ENCODE results near the gene SUV39H2.
"Not testable (repeated sequence)": the region's sequence is repeated elsewhere in the genome, so short reads cannot be mapped to it uniquely, and the experiment has no call there.

SUV39H2 gene, protein sequence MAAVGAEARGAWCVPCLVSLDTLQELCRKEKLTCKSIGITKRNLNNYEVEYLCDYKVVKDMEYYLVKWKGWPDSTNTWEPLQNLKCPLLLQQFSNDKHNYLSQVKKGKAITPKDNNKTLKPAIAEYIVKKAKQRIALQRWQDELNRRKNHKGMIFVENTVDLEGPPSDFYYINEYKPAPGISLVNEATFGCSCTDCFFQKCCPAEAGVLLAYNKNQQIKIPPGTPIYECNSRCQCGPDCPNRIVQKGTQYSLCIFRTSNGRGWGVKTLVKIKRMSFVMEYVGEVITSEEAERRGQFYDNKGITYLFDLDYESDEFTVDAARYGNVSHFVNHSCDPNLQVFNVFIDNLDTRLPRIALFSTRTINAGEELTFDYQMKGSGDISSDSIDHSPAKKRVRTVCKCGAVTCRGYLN

GRCh38 chr10:14878266-14879123 is at the start of gene SUV39H2:
SUV39H2 (plus strand) TSS chr10:14878866; CDS start chr10:14878889, 23 bp downstream.
- DNase-seq, result peak; percentile 84

DNA sequence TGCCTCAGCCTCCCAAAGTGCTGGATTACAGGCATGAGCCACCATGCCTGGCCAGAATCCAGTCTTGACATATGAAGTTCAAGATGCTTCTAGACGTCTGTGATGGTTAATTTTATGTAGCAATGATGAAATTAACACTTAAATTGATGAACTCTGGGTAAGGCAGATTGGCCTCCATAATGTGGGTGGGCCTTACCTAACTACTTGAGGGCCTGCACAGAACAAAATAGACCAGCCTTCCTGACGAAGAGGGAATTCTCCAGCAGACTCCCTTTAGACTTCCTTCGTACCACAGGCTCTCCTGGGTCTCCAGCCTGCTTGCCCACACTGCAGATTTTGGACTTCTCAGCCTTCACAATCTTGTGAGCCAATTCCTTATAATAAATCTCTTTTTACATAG is 45.6 kb upstream of the SUV39H2 start:
- no peak for DNase-seq

GRCh38 chr10:14836208-14836607 is 42.5 kb upstream of the SUV39H2 start:
- DNase-seq, result no peak

DNA sequence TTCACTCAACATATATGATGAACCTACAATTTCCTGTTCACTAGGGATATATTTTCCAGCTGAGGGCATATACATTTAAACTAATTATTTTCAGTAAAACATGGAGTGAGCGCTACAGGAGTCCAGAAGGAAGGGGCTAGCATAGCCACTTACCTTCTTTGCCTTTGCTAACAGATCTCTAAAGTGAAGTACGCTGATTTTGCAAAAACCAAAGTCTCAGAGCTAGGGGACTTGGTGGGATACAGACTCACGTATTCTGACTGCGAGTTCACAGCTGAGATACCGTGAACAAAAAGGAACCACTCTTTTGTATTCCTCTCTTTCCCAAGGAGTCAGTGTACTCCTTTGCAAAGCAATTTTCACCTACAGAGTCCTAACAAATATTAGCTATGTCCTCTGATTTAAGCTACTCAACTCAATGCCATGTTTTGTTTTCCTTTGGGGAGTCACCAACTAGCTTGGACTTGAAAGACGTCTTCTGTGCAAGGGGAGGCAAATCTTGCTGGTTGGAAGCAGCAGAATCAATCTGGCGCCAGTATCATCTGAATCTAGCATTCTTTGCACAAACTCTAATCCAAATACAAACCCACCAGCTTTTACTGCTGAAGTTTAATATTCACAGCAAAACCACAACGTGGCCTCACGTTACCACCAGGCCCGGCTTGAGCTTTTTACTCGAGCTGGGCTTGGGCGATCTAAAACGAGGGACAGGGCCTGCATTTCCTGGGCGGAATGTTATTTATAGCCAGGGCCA is 41.5 kb upstream of the SUV39H2 start:
- DNase-seq, result no peak

DNA sequence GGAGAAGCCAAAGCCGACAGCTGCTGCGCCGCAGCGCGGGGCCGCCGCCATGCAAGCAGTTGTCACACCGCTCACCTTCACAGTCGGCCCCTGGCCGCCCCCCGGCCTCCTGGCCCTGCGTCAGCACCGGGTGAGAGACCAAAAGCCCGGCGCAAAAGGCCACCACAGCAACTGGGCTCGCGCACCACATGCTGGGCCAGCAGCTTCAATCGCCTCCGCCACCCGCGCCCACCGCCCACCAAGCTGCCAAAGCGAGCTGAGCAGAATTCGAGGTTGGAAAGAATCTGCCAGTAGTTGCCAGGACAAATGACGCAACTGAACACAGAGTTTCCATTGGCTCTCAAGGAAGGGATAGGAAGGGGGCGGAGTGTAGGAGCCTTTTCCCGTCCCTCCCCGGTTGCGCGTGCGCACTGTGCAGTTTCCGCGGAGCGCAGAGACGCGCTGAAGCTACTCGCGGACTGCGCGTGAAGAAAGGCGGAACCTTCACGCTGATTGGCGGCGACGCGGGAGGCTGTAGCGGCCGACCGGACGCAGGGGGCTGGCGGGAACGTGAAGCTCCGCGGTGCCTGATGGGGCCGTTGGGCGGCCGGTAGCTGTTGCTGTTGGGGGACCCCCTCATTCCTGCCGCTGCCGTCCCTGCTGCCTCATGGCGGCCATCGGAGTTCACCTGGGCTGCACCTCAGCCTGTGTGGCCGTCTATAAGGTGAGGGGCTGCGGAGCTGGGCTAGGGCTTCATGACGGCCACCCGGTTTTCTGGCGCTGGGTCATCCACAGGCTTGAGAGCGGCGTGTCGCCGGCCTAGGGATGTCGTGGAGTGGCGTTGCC is 40.7 kb upstream of the SUV39H2 start, which contains the start of the genes CDNF, HSPA14 and MSANTD7:
Gene CDNF, minus strand, starts transcription at position 281 of the 825 bp plus-strand sequence. Its CDS starts 91 bp downstream, at position 190.
Gene HSPA14, plus strand, starts transcription at position 550 of the 825 bp plus-strand sequence. Its CDS starts 97 bp downstream, at position 647.
Gene MSANTD7, plus strand, starts transcription at position 550 of the 825 bp plus-strand sequence. CDS start 3,979 bp downstream, outside the sequence.
- DNase-seq, result peak; percentile 96

GRCh38 chr10:14838582-14839304 is 39.9 kb upstream of the SUV39H2 start:
- DNase-seq, result no peak

DNA sequence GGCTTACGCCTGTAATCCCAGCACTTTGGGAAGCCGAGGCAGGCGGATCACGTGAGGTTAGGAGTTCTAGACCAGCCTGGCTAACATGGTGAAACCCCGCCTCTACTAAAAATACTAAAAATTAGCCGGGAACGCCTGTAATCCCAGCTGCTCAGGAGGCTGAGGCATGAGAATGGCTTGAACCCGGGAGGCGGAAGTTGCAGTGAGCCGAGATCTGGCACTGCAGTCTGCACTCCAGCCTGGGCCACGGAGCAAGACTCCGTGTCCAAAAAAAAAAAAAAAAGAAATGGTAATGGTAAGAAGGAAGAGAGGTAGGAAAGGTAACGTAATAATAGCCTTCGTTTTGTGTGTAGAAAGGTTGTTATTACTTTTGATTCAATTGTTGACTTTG is 39.4 kb upstream of the SUV39H2 start:
- DNase-seq, result no peak

- no peak for DNase-seq
These were observed 38.5 kb upstream of the SUV39H2 start for GRCh38 chr10:14840178-14840577.

- DNase-seq, result no peak
These were observed 35.2 kb upstream of the SUV39H2 start for GRCh38 chr10:14843327-14843988.

GRCh38 chr10:14844948-14845347 is 33.7 kb upstream of the SUV39H2 start:
- DNase-seq, result no peak

DNA sequence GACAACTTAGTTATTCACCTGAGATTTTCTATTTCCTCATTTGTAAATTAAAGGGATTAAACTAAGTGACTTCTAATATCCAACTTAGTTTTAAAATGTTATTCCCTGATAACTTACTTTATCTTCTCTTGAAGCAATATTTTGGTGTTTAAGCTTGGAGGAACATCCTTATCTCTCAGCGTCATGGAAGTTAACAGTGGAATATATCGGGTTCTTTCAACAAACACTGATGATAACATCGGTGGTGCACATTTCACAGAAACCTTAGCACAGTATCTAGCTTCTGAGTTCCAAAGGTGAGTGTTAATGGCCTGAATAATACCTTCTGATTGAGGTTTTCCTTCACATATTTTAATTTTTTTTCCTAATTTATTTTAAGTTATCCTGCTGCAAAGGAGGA is 26.4 kb upstream of the SUV39H2 start:
- DNase-seq, result no peak

DNA sequence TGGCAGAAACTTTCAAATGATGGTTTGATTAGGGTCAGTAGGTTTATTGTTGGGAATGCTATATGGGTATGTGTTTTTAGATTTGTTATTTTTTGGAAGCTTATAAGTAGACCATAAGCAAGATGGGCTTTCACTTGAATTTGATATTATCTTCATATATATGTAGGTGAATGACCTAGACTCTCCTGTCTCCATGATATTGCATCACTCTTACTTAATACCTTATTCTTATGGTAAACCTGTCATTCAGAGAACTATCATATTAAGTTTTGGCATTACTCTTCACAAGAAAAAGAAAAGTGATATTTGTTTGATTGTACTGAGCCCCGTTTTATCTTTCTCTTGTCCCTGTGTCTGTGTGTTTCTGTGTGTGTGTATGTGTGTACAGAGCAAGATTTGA is 23.2 kb upstream of the SUV39H2 start:
- DNase-seq, result no peak

DNA sequence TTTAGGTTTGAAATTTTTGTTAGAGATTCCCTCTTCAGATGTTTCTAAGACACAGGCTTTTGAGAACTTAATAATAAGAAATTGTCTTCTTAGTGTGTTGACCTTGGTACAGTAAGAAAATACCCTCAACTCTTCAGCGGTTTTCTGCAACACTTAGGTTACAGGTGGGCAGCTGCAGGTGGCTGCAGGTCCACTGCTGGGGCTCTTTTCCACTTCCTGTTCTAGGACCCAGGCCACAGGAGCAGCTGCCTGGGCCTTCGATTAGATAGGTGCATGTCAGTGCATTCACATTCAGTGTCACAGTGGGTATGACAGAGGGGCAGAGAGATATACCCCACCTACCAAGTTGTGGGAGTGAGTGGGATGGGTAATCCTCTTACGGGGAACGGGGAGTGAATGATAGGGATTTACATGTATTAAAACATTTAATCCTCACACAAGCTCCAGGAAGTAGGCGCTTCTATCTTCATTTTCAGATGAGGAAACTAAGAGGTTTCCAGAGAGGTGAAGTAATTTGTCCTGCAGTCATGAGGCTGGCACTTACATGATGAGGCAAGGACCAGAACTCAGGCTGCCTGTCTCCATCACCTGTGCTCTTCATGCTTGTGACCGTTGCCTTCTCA is 20.2 kb upstream of the SUV39H2 start:
- DNase-seq, result no peak

DNA sequence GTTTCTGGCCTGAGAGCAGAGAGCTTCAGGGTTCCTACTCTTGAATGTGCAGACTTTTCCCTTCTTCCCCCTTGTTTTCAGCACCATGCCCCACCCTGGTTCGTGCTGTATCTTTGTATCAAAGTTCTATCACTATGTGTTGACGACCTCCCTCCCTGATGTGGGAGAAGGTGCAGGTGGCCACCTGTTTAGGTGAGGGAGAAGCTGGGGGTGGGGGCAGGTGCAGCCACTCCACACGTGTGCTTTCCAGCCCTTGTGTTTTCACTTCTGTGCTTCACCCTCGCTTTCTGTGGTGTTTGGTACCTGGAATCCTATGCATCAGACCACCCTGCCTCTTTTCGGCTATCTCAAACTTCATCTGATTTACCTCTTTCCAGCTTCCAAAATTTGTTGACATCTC is 19.6 kb upstream of the SUV39H2 start:
- DNase-seq, result no peak

- no peak for DNase-seq
These were observed 18.9 kb upstream of the SUV39H2 start for GRCh38 chr10:14859775-14860174.

DNA sequence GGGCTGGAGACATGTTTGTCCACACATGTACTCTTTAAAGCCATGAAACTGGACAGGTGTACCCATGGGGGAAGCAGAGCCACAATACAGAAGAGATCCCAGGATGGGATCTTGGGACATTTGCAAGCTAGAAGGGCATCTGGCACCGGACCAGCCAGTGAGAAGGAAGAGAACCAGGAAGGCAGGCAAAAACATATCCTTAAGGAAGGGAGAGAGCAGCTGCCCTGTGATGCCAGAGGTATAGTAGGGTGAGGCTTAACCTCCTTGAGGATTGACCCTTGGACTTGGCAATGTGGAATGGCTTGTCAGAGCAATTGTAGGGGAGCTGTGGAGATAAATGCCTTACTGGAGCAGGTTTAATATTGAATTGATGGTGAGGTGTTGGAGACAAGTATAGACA is 17.9 kb upstream of the SUV39H2 start:
- no peak for DNase-seq

DNA sequence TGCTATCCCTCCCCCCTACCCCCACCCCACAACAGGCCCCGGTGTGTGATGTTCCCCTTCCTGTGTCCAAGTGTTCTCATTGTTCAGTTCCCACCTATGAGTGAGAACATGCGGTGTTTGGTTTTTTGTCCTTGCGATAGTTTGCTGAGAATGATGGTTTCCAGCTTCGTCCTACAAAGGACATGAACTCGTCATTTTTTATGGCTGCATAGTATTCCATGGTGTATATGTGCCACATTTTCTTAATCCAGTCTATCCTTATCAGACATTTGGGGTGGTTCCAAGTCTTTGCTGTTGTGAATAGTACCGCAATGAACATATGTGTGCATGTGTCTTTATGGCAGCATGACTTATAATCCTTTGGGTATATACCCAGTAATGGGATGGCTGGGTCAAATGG is 14.2 kb upstream of the SUV39H2 start:
- DNase-seq, result not testable (repeated sequence)

- not testable (repeated sequence) for DNase-seq
These were observed 13.8 kb upstream of the SUV39H2 start for GRCh38 chr10:14864871-14865270.

DNA sequence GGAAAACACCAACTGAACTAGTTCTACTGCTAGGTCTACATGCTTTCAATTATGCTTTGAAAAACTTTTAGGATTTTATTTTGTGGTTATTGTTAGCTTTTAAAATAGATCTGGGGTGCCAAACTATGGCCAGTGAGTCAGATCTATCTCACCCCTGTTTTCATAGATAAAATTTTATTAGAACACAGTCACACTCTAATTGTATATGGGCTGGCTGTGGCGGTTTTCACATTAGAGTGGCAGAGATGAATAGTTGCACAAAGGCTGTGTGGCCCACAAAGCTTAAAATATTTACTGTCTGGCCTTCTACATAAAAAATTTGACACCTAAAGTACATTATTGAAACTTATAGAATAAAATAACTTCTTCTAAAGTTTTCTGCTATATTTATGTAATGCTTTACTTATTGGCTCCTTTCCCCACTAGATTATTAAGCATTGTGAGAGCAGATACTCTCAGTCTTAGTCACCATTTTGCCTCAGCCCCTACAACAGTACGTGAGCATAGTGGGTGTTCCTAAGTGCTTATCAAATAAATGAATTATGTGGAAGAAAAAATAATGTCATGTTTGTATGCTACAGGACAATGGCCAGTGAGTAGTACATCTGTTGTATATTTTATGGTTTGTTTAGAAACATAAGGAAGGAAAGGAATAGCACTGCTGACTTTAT is 5.4 kb upstream of the SUV39H2 start:
- no peak for DNase-seq

DNA sequence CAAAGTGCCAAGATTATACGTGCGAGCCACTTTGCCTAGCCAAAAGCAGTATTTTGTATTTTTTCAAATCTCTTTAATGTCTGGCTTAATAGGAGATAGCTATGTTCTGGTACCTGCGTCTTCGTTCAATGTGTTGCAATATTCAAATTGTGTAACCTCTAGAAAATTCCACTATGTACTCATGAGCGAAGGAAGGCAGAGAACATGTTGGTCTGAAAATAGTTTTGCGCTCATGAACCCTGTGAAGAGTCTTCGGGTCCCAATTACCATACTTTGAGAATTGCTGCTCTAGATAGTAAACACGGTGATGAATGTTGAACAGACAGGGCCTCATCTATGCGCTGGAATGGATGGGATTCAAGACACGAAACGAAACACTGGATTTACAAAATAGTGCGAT is 2.7 kb upstream of the SUV39H2 start:
- no peak for DNase-seq

All from NCI-H446 treated with DMSO at 0.1 percent for 48 hours (cell line).